ENCODE results near the gene RPLP2. TPM values are rescaled to one million over a fixed set of nuclear protein-coding genes. Genes with fewer than 3 reads are reported as not detected.

RPLP2 gene
- total RNA-seq, 1 experiment from 2014 or later, result 774 TPM

DNA sequence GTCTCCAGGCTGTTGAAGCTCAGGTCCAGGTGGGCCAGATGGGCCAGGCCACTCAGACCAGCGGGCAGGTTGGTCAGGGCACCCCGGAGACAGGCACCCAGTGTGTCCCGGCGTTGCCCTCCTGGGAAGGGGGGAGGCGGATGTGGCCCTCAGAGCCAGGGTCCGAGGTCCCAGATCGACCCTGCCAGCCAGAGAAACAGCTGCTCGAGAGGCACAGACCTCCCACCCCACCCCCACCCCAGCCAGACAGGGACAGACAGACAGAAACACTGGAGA is 6.4 kb upstream of the RPLP2 start:
- Histone ChIP-seq H3K36me3 (ENCODE audit: insufficient read depth, low read length) (no peaks in the 10 kb centered on the region), H3K4me3 (ENCODE audit: low read length) (no peak overlapping the region), H3K9ac (ENCODE audit: low read length) (no peak overlapping the region), H3K27me3 (ENCODE audit: low read length) (no peaks in the 10 kb centered on the region), H2AFZ (ENCODE audit: low read length) (no peak overlapping the region), H4K20me1 (ENCODE audit: insufficient read depth, low read depth, low read length) (no peaks in the 10 kb centered on the region), H3K4me1 (ENCODE audit: low read length) (peaks cover 29% of the 10 kb centered on the region), H3K27ac (ENCODE audit: low read length) (no peak overlapping the region), H3K79me2 (ENCODE audit: low read length) (peaks cover 10% of the 10 kb centered on the region), H3K9me2 (replicated peaks; ENCODE audit: insufficient read depth, low read length) (no peaks in the 10 kb centered on the region), H3K9me3 (ENCODE audit: low read length) (no peaks in the 10 kb centered on the region), H3K4me2 (ENCODE audit: low read depth, low read length, poor library complexity, severe bottlenecking) (peak overlapping the region; percentile 86)
- DNase-seq, result no peak

DNA sequence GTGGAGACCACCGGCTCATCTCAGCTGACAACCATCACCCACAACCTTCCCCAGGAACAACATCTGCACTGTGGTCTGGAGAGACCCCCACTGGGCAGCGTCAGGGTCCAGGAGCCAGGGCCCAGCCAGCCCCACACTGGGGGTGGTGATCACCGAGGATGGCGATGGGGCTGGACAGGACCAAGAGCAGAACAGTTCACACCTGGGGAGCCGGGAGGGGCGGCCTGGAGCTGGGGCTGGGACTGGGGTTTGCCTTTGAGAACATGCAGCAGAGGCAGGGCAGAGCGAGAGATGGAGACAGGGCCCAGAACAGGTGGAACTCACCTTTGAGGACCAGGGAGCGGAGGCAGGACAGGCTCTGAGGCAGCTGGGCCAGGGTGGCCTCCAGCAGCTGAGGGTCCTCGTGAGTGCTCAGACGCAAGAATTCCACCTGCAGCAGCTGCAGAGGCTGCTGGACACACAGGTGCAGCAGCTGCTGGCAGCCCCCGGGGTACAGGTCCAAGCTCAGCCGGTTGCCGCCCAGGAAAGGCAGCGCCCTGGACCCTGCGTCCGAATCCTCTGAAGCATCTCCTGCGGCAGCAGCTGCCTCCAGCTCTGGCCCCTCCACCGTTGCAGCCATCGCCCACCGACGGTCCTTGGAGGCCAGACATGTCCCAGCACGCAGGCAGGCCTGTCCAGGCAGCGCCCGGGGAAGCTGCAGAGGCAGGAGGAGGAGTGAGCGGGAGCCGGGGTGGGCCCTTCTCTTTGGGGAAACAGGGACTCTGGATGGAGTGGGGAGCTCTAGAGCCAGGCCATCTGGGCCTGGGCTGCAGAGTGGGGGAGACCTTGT is 5.8 kb upstream of the RPLP2 start:
- no peaks in the 10 kb centered on the region for H4K20me1 ChIP-seq (ENCODE audit: insufficient read depth, low read depth, low read length)

DNA sequence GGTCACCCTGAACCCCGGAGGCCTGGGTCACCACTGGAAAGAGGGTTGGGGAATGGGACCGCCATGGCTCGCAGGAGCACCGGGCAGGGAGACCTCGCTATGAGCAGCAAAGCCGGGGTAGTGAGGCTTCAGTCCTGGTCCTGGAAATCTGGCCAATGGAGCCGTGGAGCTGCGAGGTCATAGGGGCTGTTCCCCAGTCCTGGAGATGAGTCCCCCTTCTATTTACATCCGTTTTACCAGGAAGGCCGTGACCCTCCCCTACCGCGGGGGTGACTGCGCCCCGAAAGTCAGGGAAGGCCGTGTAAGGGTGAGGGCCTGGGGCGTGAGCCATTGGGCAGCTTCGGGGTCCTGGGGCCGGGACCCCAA is 5.2 kb upstream of the RPLP2 start:
- H2AFZ ChIP-seq (ENCODE audit: low read length), result no peak overlapping the region

More for the DNA sequence above, 5.8 kb upstream of the RPLP2 start:
- peaks cover 15% of the 10 kb centered on the region for H3K79me2 ChIP-seq (ENCODE audit: low read length)
- H3K4me3 ChIP-seq (ENCODE audit: low read length), result peak overlapping the region; percentile 78
- no peak overlapping the region for H2AFZ ChIP-seq (ENCODE audit: low read length)
- H3K36me3 ChIP-seq (ENCODE audit: insufficient read depth, low read length), result no peaks in the 10 kb centered on the region
- H3K4me1 ChIP-seq (ENCODE audit: low read length), result peaks cover 32% of the 10 kb centered on the region
- H3K9ac ChIP-seq (ENCODE audit: low read length), result peak overlapping the region; percentile 90
- peak; percentile 47 for DNase-seq
- H3K27me3 ChIP-seq (ENCODE audit: low read length), result no peaks in the 10 kb centered on the region
- no peaks in the 10 kb centered on the region for H3K9me3 ChIP-seq (ENCODE audit: low read length)
- H3K27ac ChIP-seq (ENCODE audit: low read length), result 0 out of 2 replicates have a peak overlapping the region, but pooled peaks have one; percentile 63
- peak overlapping the region; percentile 86 for H3K4me2 ChIP-seq (ENCODE audit: low read depth, low read length, poor library complexity, severe bottlenecking)
- no peaks in the 10 kb centered on the region for H3K9me2 ChIP-seq (replicated peaks; ENCODE audit: insufficient read depth, low read length)

DNA sequence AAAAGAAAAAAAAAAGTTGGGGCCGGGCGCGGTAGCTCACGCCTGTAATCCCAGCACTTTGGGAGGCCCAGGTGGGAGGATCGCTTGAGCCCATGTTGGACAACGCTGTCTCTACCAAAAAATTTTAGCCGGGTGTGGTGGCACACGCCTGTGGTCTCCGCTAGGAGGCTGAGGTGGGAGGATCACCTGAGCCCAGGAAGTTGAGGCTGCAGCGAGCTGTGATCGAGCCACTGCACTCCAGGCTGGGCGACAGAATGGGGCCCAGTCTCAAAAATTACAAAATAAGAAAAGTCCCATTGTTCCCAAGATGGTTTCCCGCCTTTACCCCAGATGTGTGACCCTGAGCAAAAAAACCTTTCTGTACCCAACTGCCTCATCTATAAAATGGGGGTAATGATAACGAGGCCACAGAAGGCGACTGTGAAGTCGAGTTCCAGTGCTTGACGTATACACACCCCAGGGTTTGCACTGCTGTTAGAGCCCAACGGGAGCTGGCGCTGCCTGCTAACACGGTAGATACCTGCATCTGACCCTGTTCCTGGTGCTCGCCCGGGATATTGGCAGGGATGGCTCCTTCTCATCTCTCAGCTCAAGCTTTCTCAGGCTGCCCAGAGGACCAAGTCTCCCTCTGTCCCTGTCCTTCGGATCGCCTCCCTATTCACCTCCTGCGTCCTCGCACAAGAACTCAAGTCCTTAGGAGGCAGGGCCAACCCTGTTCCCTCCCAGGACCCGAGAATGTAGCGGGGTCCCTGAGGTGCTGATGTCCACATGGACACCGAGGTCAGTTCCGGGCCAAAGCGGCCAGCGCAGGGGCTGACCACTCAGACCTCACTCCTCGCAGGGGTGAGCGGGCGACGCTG is 1.1 kb upstream of the RPLP2 start:
- DNase-seq, result peak; percentile 78

More for the DNA sequence above, 5.2 kb upstream of the RPLP2 start:
- no peaks in the 10 kb centered on the region for H3K36me3 ChIP-seq (ENCODE audit: insufficient read depth, low read length)
- H3K79me2 ChIP-seq (ENCODE audit: low read length), result peaks cover 18% of the 10 kb centered on the region
- peak overlapping the region; percentile 63; the same call in 1 of the 2 replicates for H3K27ac ChIP-seq (ENCODE audit: low read length)
- no peak for DNase-seq
- H3K4me1 ChIP-seq (ENCODE audit: low read length), result peaks cover 32% of the 10 kb centered on the region
- no peaks in the 10 kb centered on the region for H3K9me2 ChIP-seq (replicated peaks; ENCODE audit: insufficient read depth, low read length)
- peak overlapping the region; percentile 86 for H3K4me2 ChIP-seq (ENCODE audit: low read depth, low read length, poor library complexity, severe bottlenecking)
- H4K20me1 ChIP-seq (ENCODE audit: insufficient read depth, low read depth, low read length), result no peaks in the 10 kb centered on the region
- H3K4me3 ChIP-seq (ENCODE audit: low read length), result peak overlapping the region; percentile 78
- peak overlapping the region; percentile 90 for H3K9ac ChIP-seq (ENCODE audit: low read length)
- no peaks in the 10 kb centered on the region for H3K27me3 ChIP-seq (ENCODE audit: low read length)
- H3K9me3 ChIP-seq (ENCODE audit: low read length), result no peaks in the 10 kb centered on the region

DNA sequence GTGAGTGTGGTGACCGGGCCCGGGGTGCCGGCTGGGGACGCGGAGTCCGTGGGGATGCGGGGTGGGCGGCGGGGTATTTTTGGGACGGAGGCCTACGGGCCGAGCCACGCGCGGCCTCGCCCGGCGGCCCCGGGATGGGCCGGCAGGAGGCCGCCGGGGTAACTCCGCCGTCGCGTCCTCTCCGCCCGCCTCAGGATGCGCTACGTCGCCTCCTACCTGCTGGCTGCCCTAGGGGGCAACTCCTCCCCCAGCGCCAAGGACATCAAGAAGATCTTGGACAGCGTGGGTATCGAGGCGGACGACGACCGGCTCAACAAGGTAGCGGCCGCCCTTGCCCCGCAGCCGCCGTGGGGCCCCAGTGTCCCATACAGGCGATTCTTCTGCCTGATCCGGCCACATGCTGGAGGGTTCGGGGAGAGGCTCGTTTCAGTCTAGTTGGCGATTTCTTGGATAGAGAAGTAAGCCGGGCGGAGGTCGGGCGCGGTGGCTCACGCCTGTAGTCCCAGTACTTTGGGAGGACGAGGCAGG is 337 bp downstream of the RPLP2 start:
- H3K4me2 ChIP-seq (ENCODE audit: low read depth, low read length, poor library complexity, severe bottlenecking), result peak overlapping the region; percentile 92
- peak overlapping the region; percentile 75 for H3K27ac ChIP-seq (ENCODE audit: low read length)
- peak; percentile 63 for DNase-seq
- peaks cover 31% of the 10 kb centered on the region; the same call in 1 of the 2 replicates for H3K36me3 ChIP-seq (ENCODE audit: insufficient read depth, low read length)
- peak overlapping the region; percentile 85 for H3K9ac ChIP-seq (ENCODE audit: low read length)
- H3K79me2 ChIP-seq (ENCODE audit: low read length), result peaks cover 40% of the 10 kb centered on the region
- no peaks in the 10 kb centered on the region for H3K9me2 ChIP-seq (replicated peaks; ENCODE audit: insufficient read depth, low read length)
- H3K4me1 ChIP-seq (ENCODE audit: low read length), result peaks cover 33% of the 10 kb centered on the region
- no peak overlapping the region for H2AFZ ChIP-seq (ENCODE audit: low read length)
- H4K20me1 ChIP-seq (ENCODE audit: insufficient read depth, low read depth, low read length), result peaks cover 34% of the 10 kb centered on the region
- no peaks in the 10 kb centered on the region for H3K27me3 ChIP-seq (ENCODE audit: low read length)
- H3K9me3 ChIP-seq (ENCODE audit: low read length), result no peaks in the 10 kb centered on the region
- H3K4me3 ChIP-seq (ENCODE audit: low read length), result peak overlapping the region; percentile 87

More for the DNA sequence above, 1.1 kb upstream of the RPLP2 start:
- H3K4me3 ChIP-seq (ENCODE audit: low read length), result peak overlapping the region; percentile 87
- no peaks in the 10 kb centered on the region for H3K9me2 ChIP-seq (replicated peaks; ENCODE audit: insufficient read depth, low read length)
- H3K9ac ChIP-seq (ENCODE audit: low read length), result peak overlapping the region; percentile 85
- peaks cover 29% of the 10 kb centered on the region; the same call in 1 of the 2 replicates for H3K36me3 ChIP-seq (ENCODE audit: insufficient read depth, low read length)
- no peaks in the 10 kb centered on the region for H3K27me3 ChIP-seq (ENCODE audit: low read length)
- no peak overlapping the region for H2AFZ ChIP-seq (ENCODE audit: low read length)
- peak overlapping the region; percentile 92 for H3K4me2 ChIP-seq (ENCODE audit: low read depth, low read length, poor library complexity, severe bottlenecking)
- peaks cover 40% of the 10 kb centered on the region for H3K79me2 ChIP-seq (ENCODE audit: low read length)
- peak overlapping the region; percentile 75 for H3K27ac ChIP-seq (ENCODE audit: low read length)
- peaks cover 44% of the 10 kb centered on the region for H3K4me1 ChIP-seq (ENCODE audit: low read length)
- H3K9me3 ChIP-seq (ENCODE audit: low read length), result no peaks in the 10 kb centered on the region
- H4K20me1 ChIP-seq (ENCODE audit: insufficient read depth, low read depth, low read length), result peaks cover 34% of the 10 kb centered on the region

DNA sequence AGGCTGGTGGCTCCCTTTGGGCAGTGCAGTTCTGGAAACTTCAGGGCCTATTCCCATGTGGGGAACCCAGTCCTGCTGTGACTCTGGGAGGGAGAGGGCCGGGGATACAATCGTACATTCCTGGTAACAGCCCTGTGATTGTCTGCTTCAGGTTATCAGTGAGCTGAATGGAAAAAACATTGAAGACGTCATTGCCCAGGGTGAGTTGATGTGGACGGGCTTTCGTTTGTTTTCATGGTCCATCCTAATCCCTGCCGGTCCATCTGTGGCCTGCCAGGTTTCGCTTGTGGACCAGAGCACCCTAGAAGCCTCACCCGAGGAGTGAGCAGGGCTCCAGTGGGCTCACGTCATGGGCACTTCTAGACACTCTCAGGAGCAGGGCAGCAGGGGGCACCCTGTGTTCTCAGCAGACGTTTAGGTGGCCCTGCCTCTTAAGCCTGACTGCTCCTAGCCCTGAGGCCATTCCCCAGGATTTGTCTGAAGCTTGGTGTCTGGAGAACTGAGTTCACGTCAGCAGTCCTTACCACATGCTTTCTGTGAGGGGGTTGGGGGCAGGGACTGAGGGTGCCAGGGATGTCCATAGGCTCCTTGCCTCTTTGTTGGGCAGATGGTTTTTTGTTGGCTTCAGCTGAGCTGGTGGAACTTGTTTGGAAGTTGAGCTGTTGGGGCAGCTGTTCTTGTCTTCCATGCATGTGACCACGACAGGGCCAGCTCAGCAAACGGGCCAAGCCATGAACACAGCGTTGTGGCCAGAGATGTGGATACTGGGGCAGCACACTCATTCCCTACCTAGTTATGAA is 1.9 kb downstream of the RPLP2 start:
- peaks cover 34% of the 10 kb centered on the region for H4K20me1 ChIP-seq (ENCODE audit: insufficient read depth, low read depth, low read length)
- peak overlapping the region; percentile 75; the same call in 1 of the 2 replicates for H3K27ac ChIP-seq (ENCODE audit: low read length)
- no peaks in the 10 kb centered on the region for H3K27me3 ChIP-seq (ENCODE audit: low read length)
- H2AFZ ChIP-seq (ENCODE audit: low read length), result no peak overlapping the region
- H3K79me2 ChIP-seq (ENCODE audit: low read length), result peaks cover 40% of the 10 kb centered on the region
- peaks cover 24% of the 10 kb centered on the region for H3K4me1 ChIP-seq (ENCODE audit: low read length)
- H3K4me2 ChIP-seq (ENCODE audit: low read depth, low read length, poor library complexity, severe bottlenecking), result peak overlapping the region; percentile 92
- H3K9ac ChIP-seq (ENCODE audit: low read length), result peak overlapping the region; percentile 85
- peak overlapping the region; percentile 87 for H3K4me3 ChIP-seq (ENCODE audit: low read length)
- peaks cover 31% of the 10 kb centered on the region; the same call in 1 of the 2 replicates for H3K36me3 ChIP-seq (ENCODE audit: insufficient read depth, low read length)
- no peaks in the 10 kb centered on the region for H3K9me3 ChIP-seq (ENCODE audit: low read length)
- no peaks in the 10 kb centered on the region for H3K9me2 ChIP-seq (replicated peaks; ENCODE audit: insufficient read depth, low read length)
- DNase-seq, result no peak

DNA sequence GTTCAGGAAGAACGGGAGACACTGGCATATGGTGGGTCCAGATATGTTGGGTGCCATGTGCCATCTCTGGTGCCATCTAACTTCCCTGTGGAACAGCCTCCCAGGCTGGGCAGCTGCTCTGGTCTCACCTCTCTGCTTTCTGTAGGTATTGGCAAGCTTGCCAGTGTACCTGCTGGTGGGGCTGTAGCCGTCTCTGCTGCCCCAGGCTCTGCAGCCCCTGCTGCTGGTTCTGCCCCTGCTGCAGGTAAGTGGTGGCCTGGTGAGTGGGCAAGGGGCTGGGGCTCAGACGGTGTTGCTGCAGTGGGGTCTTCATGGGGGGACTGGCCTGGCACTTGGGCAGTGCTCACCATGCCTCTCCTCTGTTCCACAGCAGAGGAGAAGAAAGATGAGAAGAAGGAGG is 2.6 kb downstream of the RPLP2 start:
- Histone ChIP-seq H3K9me3 (ENCODE audit: low read length) (no peaks in the 10 kb centered on the region), H3K27me3 (ENCODE audit: low read length) (no peaks in the 10 kb centered on the region), H2AFZ (ENCODE audit: low read length) (no peak overlapping the region), H3K4me3 (ENCODE audit: low read length) (no peak overlapping the region), H3K27ac (ENCODE audit: low read length) (no peak overlapping the region), H3K9me2 (replicated peaks; ENCODE audit: insufficient read depth, low read length) (no peaks in the 10 kb centered on the region), H3K36me3 (ENCODE audit: insufficient read depth, low read length) (peaks cover 31% of the 10 kb centered on the region; the same call in 1 of the 2 replicates), H3K4me1 (ENCODE audit: low read length) (peaks cover 24% of the 10 kb centered on the region), H3K79me2 (ENCODE audit: low read length) (peaks cover 40% of the 10 kb centered on the region), H4K20me1 (ENCODE audit: insufficient read depth, low read depth, low read length) (peaks cover 34% of the 10 kb centered on the region), H3K4me2 (ENCODE audit: low read depth, low read length, poor library complexity, severe bottlenecking) (no peak overlapping the region), H3K9ac (ENCODE audit: low read length) (no peak overlapping the region)
- DNase-seq, result no peak
